Stimulated activated CD4-positive, alpha-beta T cell treated with anti-CD3 and anti-CD28 coated beads, Interleukin-1b, Interleukin-23, amount 100 ng/mL, for 48 hours (primary cell): Measurements from ENCODE around the gene KIF13A.
"Not testable (repeated sequence)": the region's sequence is repeated elsewhere in the genome, so short reads cannot be mapped to it uniquely, and the experiment has no call there.

Experiments
- DNase-seq: peaks from one replicate; pipeline ENCODE4 v3.0.0-alpha.2; 2020

The KIF13A gene

DNA sequence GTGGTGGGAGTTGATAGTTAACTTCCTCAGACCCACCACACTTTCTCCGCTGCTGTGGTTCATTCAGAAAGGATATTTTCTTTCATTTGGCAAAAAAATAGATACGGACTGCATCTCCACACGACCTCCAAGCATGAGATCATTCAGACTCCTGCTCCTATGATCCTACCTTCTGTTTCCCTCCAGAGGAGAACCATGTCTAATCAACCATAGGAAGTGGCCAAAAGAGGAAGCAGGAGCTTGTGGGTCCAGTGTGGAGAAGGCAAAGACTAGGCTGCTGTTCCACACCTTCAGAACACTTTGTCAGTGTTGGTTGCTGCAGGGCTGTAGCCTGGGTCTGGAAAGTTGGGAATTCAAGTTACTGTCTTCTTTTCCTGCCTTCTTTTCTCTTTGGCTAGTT lies 10.6 kb upstream of the KIF13A start:
- no peak for DNase-seq

DNA sequence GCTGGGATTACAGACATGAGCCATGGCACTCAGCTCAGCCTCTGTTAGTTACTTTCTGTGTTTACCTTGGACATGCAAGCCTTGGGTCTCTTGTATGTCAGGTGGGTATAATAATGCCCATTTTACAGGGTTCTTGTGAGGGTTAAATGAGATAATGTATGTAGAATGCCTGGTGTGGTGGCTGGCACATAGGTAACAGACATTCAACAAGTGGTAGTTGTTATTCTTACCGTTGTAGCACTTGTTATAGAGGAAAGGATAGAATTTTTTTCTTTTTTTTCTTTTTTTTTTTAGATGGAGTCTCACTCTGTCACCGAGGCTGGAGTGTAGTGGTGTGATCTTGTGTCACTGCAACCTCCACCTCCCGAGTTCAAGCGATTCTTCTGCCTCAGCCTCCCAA lies 8.0 kb upstream of the KIF13A start:
- DNase-seq = no peak

- DNase-seq = no peak
Observed at GRCh38 chr6:17994019-17994418, 6.6 kb upstream of the KIF13A start.

DNA sequence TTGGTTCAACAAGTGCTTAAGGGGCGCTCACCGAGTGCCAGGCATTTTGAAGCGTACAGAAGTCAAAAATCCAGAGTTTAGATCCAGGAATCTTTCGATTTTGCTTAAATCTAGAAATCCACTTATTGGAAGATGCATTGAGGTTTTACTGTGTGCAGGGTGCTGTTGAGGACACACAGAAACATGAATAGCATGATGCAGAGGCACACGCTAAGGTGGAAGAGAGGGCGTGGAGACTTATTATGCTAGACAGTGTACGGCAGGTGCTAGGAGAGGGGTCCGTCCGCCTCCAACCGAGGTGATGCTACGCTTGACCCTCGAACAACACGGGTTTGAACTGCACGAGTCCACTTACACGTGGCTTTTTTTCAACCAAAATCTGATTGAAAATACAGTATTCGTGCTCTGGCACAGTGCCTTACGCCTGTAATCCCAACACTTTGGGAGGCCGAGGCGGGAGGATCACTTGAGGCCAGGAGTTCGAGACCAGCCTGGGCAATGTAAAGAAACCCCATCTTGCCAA lies 1.0 kb upstream of the KIF13A start:
- DNase-seq = no peak

GRCh38 chr6:17987697-17988421 lies 424 bp upstream of the KIF13A start:
- DNase-seq = peak; percentile 44

DNA sequence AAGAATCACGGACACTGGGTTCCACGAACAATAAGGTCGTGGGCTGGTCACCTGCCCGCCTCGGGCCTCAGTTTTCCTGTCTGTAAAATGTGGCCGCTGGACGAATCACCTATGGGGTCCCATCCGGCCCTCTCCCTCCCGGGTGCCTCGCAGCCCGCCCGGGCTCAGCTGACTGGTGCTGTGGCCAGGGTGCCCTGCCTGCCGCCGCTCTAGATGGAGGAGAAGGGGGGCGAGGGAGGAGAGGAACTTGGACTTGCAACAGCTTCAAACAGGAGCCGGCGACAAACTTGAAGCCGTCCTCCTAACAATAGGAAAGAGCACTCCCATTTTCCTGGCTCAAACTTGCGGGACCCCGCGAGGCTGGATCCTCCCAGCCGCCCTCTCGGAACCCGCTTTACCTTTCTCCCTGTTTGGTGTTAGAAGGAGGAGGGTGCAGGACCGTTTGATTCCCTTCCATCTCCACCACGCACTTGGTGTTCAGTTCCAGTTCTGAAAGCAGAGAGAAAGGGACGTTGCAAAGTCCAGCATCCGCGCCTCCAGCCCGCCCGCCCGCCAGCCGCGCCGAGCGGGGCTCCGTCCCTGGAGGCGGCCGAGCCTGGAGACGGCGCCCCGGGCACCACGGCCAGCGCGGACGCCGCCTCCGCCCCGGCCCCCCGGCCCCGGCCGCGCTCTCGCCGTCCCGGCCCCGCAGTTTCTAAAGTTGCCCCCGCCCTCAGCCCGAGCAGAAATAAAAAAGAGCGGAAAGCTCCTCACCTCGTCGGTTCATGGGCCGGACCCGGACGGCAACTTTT lies 584 bp downstream of the KIF13A start:
- no peak for DNase-seq

- DNase-seq = no peak
Observed at GRCh38 chr6:17985934-17986655, 1.3 kb downstream of the KIF13A start.

DNA sequence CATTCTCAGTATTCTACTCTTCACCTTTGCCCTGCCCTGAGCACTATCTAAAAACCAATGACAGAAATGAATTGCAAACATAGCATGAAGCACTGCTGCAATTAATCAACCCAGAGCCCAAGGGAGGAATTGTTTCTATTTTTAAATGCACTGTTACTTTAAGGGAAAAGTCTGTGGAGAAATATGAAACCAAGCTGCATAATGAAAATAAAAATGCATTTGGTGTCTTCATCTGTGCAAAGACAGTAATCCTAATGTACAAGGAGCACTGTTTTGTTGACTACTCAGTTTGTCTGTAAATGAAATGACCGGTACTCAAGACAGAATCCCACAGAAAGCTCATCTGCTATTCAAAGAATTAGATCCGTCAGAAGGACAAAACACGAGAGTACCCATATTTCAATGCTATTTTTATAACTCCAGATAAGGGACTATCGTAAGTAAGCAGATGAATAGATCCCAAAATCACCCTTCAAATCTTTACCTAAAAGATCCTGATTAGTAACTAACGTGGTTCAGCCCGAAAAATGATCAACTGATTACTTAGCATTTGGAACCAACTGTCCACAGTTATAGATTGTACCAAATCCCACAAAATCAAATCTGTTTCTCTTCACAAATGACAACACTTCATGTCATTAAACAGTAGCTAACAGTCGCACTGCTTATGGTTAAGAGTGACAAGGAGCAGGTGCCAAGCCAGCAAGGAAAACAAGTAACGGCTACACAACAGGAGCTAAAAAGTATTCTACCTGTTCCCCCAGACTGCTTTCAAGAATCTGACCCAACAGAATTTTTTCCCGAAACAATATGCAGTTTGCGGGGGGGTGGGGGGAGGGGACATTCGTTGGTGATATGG lies 2.4 kb downstream of the KIF13A start:
- no peak for DNase-seq

GRCh38 chr6:17984399-17984798 lies 3.0 kb downstream of the KIF13A start:
- DNase-seq = no peak

DNA sequence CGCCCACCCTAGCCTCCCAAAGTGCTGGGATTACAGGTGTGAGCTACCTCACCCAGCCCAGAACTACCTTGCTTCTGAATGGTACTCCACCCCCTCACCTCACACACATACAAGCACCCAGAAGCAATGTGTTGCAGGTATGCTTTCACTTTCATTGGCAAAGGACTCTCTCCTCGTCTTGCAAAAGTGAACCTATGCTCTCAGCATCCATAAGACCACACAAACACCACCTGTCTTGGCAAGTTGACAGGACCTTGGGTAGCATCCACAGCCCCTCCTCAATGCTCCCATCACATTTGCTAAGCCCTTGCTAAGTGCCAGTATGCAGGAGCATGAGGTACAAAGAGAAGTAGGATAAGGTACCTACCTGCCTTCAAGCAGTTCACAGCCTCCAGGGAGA lies 3.7 kb downstream of the KIF13A start:
- DNase-seq = no peak

DNA sequence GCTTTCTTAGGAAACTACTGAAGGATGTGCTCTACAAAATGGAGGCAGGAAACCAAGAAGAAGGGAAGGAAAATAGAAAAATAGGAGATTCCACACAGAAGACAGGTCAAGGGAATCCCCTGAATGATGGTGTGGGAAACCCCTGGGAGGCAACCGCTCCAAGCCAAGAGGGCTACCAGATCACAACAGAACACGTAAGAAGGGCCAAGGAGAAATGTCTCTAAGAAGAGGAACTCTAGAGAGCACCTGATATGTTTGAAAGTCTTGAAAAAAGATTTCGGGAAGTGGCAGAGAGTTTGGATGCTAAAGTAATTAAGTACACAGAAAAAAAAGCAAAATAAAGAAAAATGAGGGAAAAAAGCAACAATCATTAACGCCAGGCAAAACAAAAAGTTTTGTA lies 7.1 kb downstream of the KIF13A start:
- no peak for DNase-seq

GRCh38 chr6:17979479-17979878 lies 8.0 kb downstream of the KIF13A start:
- no peak for DNase-seq

DNA sequence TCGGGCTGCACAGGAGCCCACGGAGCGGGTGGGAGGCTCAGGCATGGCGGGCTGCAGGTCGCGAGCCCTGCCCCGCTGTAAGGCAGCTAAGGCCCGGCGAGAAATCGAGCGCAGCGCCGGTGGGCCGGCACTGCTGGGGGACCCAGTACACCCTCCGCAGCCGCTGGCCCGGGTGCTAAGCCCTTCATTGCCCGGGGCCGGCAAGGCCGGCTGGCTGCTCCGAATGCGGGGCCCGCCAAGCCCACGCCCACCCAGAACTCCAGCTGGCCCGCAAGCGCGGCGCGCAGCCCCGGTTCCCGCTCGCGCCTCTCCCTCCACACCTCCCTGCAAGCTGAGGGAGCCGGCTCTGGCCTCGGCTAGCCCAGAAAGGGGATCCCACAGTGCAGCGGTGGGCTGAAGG lies 11.2 kb downstream of the KIF13A start:
- DNase-seq = not testable (repeated sequence)

- DNase-seq = no peak
Observed at GRCh38 chr6:17974570-17975368, 12.7 kb downstream of the KIF13A start.

DNA sequence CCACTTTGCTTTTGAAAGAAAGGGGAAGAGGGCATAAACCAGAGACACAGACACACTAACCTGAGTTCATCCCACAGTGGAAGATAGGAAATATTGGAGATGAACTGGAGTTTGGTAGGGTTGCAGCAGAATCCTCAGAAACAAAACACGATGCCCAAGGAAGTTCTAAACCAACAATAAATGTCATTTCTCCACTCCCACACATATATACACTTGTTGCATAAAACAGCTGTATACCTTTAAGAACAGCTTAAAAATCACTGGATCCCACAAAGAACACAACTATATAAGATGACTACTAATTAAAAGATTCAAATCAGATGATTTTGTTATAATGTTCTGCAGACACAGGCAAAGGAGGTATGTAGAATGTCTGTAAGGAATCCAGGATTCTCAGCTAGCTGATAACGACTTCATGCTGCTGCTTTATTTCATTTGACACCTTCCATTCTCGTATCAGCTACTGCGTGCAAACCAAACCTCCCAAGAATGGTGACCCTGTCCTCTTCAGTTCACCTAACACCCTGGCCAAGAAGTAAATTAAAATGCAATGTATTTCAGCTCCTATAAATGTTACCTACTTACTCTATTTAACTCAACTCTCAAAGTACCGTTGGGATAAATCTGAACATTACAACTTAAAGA lies 14.3 kb downstream of the KIF13A start:
- DNase-seq = no peak

DNA sequence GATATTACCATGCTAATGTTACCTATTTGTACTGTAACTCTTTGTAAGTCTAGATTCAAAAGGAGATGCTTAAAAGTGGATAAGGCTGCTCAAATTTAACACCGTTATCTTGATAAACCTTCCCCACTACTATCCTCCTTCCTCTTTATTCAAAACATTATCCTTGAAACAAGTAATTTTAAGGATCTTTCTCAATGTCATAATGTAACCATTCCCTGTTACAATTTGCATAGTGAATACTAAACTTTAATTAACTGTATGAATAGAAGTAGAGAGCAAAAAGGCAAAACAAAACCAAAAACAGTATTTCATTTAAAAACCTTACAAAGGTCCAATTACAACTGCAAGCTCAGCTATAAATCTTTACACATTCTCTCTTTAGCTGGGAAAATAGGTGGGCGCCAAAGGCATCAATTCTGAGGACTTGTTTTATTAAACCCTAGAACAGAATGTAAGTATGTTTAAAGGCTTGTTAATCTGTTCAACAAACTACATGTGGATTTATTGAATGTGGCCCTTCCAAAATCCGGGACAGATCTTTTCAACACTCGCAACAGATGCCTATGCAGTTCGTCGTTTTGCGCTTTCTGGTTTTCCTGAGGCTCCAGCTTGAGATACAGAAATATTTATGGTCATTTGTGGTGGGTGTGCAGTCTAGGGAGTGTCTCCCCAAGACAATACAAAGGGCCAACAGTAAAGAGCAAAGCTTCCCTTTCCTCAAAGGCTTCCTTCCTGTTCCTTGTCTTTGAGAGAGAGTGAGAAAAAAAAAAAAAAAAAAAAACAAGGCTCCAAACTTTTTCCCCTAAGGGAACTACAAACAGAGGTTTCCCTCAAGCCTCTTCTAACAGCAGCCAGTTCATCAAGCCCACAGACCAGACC lies 15.1 kb downstream of the KIF13A start:
- DNase-seq = no peak

DNA sequence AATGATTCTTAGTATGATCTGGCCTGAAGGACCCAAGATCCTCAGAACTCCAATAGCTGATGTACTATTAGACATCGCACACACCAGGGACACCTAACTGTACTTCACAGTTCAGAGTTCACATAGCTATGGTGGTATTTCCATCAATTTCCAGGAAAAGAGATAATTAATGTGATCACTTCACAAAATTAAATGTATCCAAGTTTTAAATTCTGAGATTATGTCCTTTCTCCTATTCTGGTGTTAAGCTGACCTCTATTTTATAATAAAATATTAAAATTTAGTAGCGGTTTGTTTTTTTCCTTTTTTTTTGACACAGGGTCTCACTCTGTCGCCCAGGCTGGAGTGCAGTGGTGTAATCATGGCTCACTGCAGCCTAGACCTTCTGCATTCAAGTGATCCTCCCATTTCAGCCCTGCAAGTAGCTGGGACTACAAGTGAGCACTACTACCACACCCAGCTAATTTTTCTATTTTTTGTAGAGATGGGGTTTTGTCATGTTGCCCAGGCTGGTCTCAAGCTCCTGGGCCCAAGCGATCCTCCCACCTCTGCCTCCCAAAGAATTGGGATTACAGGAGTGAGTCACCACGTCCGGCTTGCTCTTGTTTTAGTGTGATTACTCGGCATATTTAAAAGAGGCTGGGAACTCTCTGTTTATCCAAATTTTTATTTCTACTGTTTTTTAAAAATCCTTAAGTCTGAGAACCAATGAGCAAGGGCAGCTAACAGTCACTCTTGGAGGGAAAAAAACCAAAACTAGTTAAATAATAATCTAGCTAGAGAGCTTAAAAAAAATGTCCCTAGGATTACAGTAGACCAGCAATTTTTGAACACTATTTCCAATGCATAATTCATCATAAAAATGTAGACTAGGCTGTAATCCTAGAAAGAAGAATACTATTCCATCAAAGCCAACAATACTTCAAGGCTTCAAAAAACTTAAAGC lies 16.0 kb downstream of the KIF13A start:
- DNase-seq = no peak

DNA sequence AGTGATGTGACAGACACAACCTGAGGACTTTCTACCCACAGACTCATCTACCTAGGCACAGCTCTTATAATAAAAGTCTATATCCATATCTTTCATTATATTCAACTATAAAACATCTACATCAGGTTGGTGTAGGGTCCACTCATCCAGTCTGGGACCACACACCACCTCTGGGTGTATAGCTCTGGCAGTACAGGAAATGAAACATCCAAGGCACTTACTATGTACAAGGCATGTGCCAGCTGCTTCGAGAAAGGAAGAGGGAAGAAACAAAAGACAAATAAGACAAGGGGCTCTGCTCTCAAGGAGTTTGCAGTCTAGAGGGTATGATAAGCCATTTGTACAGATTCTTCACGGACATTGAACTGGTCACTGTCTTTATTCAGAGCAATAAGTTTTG lies 18.6 kb downstream of the KIF13A start:
- no peak for DNase-seq
